HG02852 (cell line): ENCODE measurements around the gene USPL1.

Experiments used
- ATAC-seq: cut with Tn5 transposase; IDR thresholded peaks from one replicate; pipeline ENCODE4 v1.9.1; 2021; ENCODE audit warnings: mild to moderate bottlenecking, moderate library complexity; ENCODE audit not compliant: unreplicated experiment

Gene USPL1

DNA sequence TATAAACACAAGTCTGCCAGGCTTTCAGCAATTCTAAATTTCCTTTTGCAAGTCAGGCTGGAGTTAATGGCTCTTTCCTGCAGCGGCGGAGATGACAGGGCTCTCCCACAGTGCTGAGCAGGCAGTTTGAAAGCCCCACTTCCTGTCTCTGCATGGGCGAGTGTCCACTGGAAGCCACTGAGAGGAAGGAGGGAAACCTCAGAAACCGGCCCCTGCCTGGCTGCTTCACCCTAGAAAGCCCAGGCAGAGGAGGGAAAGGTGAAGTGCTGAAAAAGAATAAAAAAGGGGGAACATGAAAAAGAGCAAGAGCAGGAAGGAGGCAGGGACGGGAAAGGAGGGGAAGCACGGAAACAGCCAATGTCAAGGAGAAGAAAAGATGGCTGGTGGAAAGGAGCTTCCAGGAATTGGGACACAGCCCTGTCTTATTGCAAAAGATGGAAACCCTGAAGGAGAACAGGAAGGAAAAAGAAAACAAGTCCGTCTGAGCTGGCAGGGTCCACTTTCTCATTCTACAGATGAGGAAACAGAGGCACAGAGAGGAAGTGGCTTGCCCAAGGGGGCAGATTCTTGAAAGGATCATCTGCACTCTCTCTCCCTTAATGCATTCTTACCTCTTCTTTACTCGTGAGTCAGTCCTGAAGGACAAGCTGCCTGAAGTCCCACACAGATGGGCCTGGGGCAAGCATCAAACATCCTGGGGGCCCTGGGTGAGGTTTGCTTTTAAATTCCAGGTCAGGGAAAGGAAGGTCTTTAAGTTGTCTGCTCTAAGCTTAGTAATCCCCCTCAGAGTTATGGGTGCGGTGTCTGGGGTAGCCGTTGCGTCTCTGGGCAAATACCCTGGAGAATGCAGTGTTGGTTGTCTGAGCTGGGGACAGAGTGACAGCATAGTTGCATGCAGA lies 78.8 kb downstream of the USPL1 start:
- ATAC-seq, result no peak

DNA sequence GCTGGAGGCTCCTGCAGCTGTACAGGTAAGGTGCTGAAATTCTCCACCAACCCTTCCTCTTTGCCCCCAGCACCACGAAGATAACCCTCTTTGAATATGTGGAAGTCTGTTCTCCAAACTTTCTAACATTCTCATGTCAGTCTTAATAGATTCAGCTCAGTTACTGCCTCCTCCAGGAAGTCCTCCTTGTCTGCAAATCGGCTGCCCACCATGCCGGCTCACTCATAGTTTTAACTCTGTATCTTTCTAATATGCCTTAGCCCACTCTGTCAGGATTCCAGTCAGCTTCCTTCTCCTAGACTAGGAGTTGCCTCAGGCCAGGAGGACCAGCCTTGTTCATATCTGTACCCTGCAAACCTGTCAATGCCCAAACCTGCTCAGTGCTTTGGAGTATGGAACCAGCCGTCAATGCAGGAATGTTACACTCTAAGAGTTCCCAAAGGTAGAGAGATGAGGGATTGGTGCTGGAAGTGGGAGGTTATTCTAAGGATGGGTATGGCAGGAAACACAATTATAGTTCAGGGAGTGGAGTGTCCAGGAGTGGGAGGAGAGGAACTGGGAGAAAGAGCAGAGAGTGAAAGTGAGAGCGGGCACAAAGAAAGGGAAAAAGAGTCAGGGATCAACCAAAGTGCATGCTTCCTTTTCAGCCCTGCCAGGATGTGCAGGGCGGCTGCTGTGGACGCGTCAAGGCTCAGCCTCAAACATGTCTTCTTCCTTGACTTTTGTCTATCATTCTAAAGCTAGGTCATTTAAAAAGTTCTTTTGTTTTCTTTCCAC lies 79.6 kb downstream of the USPL1 start:
- no peak for ATAC-seq

DNA sequence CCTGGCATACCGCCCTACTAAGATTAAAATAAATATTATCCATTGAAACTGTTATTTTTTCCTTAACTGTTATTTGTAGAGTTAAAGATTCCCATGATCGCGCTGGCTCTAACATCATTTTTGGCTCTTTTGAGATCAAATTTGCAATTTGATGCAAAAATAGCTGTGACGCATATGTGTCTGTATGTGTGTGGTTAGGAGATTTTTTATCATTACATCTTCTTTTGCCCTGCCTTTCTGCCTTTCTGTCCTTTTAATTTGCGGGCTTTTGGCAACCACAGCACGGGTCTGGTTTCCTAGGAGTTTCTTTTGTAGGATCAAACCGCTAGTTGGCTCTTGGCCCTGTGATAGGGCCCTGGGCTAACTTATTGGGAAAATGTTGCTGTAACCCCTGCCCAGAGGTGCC lies 80.3 kb downstream of the USPL1 start:
- no peak for ATAC-seq

DNA sequence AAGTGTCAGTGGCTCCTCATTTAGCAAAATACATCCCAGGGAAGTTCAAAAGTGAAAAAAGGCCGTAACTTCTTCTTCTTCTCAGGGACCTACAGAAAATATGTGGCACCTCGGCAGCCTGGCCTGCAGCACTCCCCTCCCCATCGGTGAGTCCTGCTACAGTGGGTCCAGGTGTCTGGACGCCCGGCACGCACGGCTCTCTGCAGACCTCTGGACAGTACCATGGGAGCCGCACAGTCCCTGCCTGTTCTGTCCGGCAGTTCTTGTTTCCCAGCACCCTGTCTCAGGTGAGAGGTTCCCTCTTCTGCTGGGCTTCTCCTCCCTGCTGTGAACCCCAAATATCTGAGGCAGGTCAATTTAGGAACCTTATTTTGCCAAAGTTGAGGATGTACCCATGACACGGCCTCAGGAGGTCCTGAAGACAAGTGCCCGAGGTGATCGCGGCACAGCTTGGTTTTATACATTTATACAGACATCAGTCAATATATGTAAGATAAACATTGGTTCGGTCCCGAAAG lies 80.8 kb downstream of the USPL1 start:
- no peak for ATAC-seq

DNA sequence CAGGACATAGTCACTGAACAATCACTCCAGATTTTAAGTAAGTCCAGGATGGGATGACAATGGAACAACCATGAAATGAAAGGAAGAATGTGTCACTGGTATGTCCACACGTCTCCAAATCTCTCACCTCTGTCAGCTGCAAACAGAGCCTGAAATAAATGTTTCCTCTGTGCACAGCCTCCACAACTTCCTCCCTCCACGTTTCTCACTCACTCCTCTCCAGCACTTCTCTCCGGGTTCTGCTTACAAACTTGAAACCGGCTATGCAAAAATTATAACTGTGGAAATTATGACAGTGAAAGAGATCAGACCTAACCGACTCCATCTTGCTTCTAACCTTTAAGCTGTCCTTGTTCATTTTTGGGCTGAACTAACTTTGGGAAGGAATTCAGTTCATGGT lies 82.6 kb downstream of the USPL1 start:
- ATAC-seq, result no peak

DNA sequence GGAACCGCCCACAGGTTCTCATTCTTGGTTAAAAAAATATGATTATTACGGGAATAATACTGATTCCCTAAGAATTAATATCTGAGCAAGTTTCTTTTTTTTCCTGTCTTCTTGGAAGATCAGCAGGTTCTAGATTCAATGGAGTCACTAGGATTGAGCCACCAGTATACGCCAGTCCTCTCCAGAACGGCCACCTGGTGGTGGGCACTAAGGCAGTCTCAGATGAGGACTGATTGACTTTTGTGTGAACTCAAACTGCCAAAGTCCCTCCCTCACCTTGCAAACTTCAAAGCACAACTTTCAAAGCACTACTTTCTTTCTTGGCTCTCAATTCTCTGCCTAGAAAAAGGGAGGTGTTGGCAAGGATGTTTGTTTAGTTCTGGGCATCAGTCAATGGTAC lies 84.3 kb downstream of the USPL1 start:
- ATAC-seq, result no peak

DNA sequence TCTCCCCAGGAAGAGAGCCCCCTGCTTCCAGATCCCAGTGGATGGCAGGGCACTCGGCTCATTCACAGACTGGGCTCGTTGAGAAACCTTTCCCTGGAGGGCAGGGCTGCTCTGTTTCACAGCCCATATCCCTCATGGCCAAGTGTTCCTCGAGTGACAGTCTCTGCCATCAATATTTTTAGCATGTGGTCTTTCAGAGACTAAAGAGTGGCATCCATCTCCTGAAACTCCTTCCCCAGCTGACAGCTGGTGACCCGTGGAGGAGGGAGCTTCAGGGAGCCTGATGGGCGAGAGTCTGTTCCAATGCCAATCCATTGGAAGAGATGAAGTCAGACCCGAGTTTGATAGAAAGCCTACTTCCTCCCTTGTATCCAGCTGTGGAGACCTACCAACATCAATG lies 86.9 kb downstream of the USPL1 start:
- ATAC-seq, result no peak

DNA sequence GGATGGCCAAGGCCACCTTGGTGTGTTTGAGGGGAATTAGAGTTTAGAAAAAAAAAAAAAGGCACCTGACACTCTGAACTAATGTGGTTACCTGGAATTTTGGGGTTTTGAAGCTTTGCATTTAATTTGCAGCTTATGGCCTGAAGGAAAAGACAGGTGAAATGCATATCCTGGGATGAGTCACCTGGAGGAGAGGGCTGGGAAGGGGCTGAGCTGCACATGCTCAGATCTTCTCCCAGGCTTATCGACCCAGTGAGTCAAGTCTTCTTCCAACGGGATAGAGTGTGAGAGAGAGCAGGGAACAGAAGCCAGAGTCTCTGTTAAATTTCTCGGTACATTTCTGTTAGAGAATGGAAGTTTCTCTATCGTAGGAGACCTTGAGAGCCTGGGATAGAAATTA lies 88.0 kb downstream of the USPL1 start:
- ATAC-seq, result no peak

DNA sequence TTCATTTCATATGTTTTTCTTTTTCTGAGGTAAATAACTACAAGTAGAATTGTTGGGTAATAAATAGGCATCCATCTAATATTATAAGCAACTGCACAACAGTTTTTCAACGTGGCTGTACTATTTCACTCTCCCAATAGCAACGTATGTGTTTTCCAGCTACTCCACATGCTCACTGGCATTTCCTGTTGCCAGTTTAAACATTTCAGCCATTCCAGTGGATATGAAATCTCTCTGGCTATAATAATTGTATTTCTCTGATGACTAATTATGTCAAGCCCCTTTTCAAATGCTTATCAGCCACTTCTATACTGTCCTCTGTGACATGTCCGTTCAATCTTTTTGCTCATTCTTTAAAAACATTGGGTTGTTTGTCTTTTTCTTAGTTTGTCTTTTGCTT lies 90.8 kb downstream of the USPL1 start:
- ATAC-seq, result no peak
